HPDE6-E6E7 (cell line): ENCODE results near the gene NSUN3.
"Not testable (repeated sequence)": the region's sequence is repeated elsewhere in the genome, so short reads cannot be mapped to it uniquely, and the experiment has no call there.

Source experiments
- DNase-seq: peaks from one replicate; pipeline ENCODE4 v3.0.0; 2011; ENCODE audit warnings: missing footprints; ENCODE audit errors: extremely low spot score

Gene NSUN3

DNA sequence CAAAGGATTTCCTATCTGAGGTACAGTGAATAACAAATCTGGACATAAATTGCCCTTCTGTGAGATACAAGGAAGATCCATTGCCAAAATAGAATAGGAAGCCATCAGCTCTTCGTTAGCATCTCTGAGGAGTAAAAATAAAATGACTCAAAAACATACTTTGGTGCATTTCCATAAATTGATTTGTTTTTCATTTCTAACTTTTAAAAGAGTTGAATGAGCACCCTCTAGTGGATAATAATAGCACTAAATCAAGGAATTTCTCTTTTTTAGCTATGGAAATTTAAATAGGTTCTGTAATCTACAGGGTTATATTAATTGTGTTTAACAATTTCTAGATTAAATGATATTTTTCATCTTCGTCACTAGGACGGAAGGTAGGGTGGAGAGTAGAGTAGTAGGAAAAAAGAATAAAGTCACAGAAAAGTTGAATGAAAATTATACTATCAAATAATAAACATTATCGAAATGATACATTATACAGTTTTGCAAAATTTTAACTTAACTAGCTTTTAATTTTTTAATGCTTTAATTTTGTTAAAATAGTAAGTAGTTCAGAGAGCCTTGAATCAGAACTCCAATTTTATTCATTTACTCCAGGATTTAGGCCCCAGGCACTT, 6.4 kb downstream of the NSUN3 start:
- DNase-seq = no peak

- no peak for DNase-seq
Observed at GRCh38 chr3:94070341-94070911, 7.6 kb downstream of the NSUN3 start.

DNA sequence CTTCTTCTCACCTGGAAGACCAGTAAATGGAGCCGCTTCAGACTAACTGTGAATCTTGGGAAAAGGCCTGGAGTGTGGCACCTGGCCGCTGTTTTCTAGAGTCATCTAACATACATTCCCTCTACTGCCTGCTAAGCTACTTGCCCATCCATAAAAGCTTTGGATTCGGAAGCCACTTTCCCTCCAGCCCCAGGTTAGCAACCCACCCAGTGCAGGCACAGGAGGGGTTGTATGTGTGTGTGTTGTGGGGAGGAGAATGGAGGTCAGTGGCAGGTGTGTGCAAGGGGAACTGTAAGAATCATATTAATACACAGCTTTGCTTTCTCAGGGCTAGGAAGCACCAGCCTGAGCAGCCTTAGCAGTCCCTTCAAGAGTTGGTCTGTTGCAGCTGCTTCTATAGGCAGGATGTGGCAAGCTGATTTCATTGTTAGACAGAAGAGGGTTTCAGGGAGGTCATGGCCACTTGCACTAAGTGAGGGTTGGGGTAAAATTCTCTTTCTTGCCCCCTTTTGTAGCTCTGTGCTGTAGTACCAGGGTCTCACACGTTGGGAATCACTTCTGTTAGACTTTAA, 8.9 kb downstream of the NSUN3 start:
- no peak for DNase-seq

DNA sequence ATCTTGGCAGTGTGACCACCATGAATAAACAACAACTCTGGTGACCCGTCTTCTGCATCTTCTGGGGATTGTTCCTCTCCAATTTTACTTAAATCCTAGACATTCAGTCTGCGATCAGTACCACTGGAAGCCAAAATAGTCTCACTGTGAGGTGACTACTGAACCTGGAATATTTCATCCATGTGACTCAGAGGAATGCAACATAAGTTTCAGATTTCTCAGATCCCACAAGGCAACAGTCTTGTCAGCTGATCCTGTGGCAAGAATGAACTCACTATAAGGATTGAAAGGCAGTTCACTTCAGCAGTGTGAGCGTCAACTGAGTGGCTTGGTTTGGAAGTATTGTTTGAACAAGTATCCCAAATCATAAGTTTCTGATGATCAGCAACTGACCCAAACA, 13.2 kb downstream of the NSUN3 start:
- DNase-seq = no peak

DNA sequence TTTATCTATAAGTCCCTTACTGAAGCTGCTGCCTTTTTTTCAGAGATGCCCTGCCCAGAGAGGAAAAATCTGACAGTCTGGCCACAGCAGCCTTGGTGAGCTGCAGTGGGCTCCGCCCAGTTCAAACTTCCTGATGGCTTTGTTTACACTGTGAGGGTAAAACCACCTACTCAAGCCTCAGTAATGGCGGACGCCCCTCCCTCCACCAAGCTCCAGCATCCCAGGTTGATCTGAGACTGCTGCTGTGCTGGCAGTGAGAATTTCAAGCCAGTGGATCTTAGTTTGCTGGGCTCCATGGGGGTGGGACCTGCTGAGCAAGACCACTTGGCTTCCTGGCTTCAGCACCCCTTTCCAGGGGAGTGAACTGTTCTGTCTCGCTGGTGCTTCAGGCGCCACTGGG, 17.7 kb downstream of the NSUN3 start:
- DNase-seq = not testable (repeated sequence)

GRCh38 chr3:94081884-94082283, 19.0 kb downstream of the NSUN3 start:
- DNase-seq = no peak

DNA sequence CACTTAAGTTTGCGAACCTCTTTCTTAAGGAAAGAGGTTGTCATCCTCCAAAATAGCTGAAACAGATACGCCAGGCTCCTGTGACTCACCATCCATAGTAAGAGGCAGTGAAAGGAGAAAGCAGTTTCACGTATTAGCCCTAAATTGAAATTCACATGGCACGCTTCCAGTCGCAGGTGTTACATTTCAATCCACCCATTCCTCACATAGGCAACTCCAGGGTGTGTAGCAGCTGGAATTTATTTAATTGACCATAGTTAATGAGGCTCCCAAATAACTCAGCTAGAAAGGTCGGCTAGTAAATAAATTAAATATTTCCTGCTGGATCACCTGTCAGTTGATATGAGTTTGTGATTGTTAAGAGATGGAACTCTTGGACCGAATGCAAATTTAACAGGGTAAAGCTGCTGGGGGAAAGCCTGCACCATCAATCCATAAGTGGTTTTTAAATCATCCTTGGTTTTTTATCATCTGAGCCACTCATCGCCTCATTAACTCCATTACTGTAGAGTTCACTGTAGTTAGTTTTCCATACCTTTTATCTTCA, 19.6 kb downstream of the NSUN3 start:
- DNase-seq = no peak

- DNase-seq = no peak
Observed at GRCh38 chr3:94083261-94083660, 20.4 kb downstream of the NSUN3 start.

DNA sequence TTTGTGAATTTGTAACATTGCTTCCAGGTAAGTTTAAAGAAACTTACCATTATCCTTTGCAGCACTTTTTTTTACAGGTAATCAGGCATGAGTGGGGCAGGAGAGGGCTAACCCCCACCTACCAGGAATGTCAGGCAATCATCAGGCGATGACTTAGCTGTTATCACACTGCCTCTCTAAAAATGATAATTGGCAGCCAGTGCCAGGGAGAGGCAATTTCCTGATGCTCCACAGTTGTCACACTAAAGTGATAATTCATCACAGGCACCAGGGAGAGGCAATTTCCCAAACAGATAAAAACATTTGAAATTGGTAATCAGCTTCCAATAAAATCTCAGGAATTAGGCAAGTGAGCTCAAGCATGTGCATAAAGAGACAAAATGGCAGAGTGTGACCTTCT, 26.3 kb downstream of the NSUN3 start:
- no peak for DNase-seq

DNA sequence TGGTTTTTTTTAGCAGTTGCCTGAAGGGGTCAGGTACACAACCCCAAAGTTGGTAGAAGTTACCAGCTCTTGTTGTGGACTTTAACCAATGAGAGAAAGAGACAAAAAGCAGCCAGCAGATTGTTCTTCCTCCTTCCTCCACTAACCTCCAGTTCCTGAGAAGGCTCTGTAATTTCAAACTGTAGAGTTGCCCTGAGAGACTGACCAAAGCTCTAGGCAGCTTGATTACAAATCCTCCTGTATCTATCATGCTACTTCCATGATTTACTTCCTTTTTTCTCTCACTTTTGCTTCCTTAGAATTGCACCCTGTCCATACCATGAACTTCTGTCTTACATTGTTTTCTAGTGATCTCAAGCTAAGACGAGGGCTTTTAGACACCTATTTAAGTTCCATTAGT, 29.2 kb downstream of the NSUN3 start:
- no peak for DNase-seq

- no peak for DNase-seq
Observed at GRCh38 chr3:94093151-94093550, 30.3 kb downstream of the NSUN3 start.

- no peak for DNase-seq
Observed at GRCh38 chr3:94095111-94095510, 32.2 kb downstream of the NSUN3 start.

DNA sequence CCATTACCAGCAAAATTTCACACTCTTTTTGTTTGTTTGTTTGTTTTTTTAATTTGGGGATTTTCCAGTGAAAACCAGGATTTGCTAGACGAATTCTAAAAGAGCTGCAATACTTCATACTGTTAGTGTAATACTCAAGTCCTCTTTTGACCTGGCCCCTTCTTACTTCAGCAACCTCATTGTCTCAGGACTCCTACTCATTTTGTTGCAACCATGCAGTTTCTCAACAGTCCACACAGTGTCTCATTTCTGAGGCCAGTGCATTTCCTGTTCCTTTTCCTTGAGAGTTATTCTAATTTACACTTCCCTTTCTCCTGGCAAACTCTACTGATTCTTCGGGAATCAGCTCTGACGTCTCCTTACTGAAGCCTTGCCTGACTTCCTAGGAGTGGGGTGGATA, 35.6 kb downstream of the NSUN3 start:
- no peak for DNase-seq

DNA sequence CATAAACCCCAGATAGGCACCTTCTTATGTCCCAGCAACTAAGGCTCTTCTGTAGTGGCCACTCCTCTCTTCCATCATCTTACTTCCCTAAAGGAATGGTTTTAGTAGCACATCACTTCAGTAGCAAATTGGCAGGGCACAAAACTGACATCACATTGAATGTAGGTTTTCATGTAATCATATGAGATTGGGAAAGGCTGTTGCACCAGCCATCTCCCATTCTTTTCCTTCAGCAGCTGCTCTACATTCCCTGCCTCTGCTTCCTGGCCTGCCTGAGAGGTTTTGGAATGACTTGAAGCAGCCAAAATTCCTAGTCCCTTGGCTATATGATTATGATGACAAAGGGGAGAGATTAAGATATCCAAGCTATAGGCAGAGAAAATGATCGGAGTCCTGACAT, 36.5 kb downstream of the NSUN3 start:
- DNase-seq = no peak

DNA sequence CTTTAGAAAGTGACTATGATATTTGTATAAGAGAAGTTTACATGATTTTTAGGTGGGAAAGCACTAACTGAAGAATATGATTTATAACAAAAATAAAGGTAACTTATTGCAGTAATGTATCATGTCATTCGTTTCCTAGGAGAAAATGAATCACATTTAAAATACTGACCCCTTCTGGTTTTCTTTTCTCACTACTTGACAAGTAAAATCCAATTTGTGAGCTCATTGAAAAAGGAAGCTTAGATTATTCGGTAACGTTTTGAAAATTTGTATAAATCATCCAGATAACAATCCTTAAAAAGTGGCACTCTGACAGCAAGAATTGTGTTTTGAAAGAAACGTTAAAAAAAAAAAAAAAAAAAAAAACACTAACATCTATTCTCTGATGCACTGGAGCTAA, 39.0 kb downstream of the NSUN3 start:
- DNase-seq = no peak

DNA sequence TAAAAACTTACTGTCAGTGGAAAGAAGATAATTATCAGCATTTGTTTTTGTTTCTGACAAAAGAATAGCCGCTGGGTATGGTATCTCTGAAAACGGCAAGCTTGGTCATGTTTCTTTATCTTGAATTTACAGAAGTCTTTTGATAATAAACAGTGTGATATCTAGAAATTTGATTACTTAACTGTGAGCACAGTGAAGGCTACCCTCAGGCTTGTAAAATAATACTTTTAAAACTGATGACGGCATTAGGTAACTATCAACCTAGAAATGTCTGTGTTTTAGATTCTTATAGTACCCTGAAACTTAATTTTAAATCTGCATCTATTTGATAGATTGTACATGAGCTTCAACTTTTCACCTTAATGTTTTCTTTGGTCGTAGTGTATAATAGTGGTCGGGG, 43.4 kb downstream of the NSUN3 start:
- no peak for DNase-seq

GRCh38 chr3:94110232-94110631, 47.4 kb downstream of the NSUN3 start:
- not testable (repeated sequence) for DNase-seq

DNA sequence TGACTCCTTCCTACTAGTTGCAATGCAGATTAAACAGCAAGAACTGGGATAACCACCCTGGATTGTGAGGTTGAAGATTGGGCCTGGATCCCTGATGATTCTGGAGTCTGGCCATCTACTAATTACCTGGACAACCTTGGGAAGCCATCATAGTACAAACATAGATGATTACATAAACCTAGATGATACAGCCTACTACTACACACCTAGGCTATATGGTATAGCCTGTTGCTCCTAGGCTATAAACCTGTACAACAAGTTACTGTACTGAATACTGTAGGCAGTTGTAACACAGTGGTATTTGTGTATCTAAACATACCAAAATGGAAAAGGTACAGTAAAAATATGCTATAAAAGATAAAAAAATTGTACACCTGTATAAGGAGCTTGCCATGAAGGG, 48.0 kb downstream of the NSUN3 start:
- DNase-seq = no peak

- DNase-seq = no peak
Observed at GRCh38 chr3:94114666-94115065, 51.8 kb downstream of the NSUN3 start.

DNA sequence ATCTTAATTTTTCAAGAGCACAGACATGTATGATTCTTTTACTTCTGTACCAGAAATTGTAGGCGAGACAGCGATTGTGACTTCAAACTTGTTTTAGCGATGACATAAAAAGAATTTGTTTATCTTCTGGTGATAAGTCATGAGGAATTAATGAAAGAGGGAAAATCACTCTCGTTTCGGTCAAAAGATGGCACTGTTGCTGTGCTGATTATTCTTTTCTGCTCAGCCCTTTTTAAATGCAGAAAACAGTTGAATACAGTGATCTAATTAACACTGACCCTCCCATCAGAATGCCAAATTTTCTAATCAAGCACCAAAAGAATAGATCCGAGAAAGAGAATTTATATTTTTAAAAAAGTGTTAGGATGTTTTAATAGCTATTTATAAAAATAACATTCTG, 52.6 kb downstream of the NSUN3 start:
- no peak for DNase-seq

DNA sequence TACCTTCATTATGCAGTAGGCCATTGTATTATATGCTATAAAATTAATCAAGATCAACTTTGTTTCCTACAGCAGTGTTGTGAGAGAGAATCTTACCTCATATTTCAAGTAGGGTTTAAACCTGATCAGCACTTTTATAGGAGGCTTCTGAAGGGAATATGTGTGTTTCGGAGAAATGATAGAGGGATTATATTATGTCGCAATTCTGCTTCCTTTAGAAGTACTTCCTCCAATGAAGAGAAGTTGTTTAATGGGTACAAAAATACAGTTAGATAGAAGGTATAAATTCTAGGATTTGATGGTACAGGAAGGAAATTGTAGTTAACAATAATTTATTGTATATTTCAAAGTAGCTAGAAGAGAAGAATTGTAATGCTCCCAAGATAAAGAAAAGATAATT, 54.9 kb downstream of the NSUN3 start:
- DNase-seq = no peak

DNA sequence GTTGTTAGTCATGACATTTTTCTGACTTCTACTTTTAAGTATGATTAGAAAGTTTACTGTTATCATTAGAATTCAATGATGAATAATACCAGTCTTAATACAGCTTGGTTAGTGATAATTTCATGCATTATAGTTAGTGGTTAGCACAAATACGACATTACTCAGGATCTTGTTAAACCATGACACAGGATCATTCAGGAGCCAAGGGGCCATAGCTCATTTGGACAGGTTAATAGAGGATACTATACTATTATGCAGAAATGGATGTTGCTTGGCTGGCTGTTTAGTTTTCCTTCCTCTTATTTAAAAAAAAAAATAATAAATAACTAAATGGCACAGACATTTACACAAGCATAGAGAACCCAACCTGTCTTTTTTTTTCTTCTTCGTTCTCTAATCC, 55.5 kb downstream of the NSUN3 start:
- DNase-seq = no peak

- no peak for DNase-seq
Observed at GRCh38 chr3:94121161-94121560, 58.3 kb downstream of the NSUN3 start.

DNA sequence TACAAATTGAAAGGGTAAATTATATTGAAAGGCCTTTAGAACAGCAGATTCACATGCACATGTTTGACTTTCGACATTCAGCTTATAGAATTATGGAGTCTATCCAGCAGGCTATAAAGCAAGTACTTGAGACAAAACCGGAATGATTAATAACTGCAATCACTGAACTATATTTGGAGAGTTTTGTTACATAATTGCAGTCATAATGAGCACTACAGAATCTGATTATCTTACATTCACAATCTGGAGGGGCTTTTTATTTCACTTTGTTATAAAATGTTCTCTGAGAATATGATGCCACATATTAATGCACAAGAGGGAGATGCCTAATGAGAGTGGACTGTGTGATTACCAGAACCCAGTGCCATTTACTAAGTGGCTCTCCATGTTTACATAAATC, 64.3 kb downstream of the NSUN3 start:
- DNase-seq = no peak
